Neural cell (in vitro differentiated cells): ENCODE data around the gene SNRPE.

Experiments
- EP300 ChIP-seq: fragments of 450-650 bp; conservative IDR thresholded peaks from 2 replicates; pipeline ENCODE4 v1.6.1; 2014; ENCODE audit warnings: antibody characterized with exemption, mild to moderate bottlenecking, moderate library complexity; ENCODE audit not compliant: poor library complexity, severe bottlenecking
- EZH2 ChIP-seq: fragments of 200-600, 300-800 bp; shearing (Covaris generic), sonication (generic); IDR thresholded peaks from 2 replicates; pipeline ENCODE4 v1.6.1; 2014; ENCODE audit warnings: antibody characterized with exemption, low read length, borderline replicate concordance, mild to moderate bottlenecking; ENCODE audit not compliant: insufficient read depth, poor library complexity, severe bottlenecking
- MXI1 ChIP-seq: fragments of 450-650 bp; conservative IDR thresholded peaks from 2 replicates; pipeline ENCODE4 v1.6.1; 2014; ENCODE audit warnings: antibody characterized with exemption, mild to moderate bottlenecking; ENCODE audit not compliant: poor library complexity, severe bottlenecking
- POLR2AphosphoS5 ChIP-seq: IDR thresholded peaks from 2 replicates; pipeline ENCODE4 v1.6.1; 2012
- RAD21 ChIP-seq: fragments of 450-650 bp; conservative IDR thresholded peaks from 2 replicates; pipeline ENCODE4 v1.6.1; 2014; ENCODE audit warnings: antibody characterized with exemption, mild to moderate bottlenecking, moderate library complexity
- TAF1 ChIP-seq: IDR thresholded peaks from 2 replicates; pipeline ENCODE4 v1.6.1; 2012; ENCODE audit warnings: low read depth
- TF ChIP-seq, protein P1 (sequence below): fragments of 450-650 bp; IDR thresholded peaks from 2 replicates; pipeline ENCODE4 v1.5.1; 2014; ENCODE audit warnings: antibody characterized with exemption, mild to moderate bottlenecking, moderate library complexity; ENCODE audit not compliant: poor library complexity, severe bottlenecking
- TF ChIP-seq, protein P2 (sequence below): IDR thresholded peaks from 2 replicates; pipeline ENCODE4 v1.6.1; 2012; ENCODE audit warnings: borderline replicate concordance

DNA sequence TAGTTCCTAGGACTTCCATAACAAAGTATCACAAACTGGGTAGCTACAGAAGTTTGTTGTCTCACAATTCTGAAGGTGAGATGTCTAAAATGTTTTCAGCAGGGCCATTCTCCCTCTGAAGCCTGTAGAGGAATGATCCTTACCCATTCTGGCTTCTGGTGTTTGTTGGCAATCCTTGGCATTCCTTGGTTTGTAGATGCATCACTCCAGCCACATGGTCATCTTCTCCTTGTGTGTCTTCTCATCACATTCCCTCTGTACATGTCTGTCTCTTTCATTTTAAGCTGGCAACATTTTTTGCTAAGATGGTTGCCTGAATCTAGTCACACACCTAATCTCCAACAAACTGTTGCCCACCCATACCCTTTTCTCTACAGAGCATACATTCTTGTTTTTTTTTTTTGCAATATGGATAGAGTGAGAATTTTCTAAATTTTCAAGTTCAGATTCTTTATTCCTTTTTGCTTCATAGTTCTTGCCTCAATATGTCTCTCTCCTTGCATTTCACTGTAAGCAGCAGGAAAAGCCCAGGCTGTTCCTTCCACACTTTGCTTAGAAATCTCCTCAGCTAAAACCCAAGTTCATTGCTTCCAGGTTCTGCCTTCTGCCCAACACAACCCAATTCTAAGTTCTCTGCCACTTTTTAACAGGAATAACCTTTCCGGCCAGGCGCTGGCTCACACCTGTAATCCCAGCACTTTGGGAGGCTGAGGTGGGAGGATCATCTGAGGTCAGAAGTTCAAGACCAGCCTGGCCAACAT lies 47.6 kb upstream of the SNRPE start:
- TF ChIP-seq, protein P1, sequence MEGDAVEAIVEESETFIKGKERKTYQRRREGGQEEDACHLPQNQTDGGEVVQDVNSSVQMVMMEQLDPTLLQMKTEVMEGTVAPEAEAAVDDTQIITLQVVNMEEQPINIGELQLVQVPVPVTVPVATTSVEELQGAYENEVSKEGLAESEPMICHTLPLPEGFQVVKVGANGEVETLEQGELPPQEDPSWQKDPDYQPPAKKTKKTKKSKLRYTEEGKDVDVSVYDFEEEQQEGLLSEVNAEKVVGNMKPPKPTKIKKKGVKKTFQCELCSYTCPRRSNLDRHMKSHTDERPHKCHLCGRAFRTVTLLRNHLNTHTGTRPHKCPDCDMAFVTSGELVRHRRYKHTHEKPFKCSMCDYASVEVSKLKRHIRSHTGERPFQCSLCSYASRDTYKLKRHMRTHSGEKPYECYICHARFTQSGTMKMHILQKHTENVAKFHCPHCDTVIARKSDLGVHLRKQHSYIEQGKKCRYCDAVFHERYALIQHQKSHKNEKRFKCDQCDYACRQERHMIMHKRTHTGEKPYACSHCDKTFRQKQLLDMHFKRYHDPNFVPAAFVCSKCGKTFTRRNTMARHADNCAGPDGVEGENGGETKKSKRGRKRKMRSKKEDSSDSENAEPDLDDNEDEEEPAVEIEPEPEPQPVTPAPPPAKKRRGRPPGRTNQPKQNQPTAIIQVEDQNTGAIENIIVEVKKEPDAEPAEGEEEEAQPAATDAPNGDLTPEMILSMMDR: no peak
- TF ChIP-seq POLR2AphosphoS5: no peak
- no peak for TF ChIP-seq TAF1
- no peak for TF ChIP-seq EZH2
- TF ChIP-seq EP300: no peak
- TF ChIP-seq, protein P2, sequence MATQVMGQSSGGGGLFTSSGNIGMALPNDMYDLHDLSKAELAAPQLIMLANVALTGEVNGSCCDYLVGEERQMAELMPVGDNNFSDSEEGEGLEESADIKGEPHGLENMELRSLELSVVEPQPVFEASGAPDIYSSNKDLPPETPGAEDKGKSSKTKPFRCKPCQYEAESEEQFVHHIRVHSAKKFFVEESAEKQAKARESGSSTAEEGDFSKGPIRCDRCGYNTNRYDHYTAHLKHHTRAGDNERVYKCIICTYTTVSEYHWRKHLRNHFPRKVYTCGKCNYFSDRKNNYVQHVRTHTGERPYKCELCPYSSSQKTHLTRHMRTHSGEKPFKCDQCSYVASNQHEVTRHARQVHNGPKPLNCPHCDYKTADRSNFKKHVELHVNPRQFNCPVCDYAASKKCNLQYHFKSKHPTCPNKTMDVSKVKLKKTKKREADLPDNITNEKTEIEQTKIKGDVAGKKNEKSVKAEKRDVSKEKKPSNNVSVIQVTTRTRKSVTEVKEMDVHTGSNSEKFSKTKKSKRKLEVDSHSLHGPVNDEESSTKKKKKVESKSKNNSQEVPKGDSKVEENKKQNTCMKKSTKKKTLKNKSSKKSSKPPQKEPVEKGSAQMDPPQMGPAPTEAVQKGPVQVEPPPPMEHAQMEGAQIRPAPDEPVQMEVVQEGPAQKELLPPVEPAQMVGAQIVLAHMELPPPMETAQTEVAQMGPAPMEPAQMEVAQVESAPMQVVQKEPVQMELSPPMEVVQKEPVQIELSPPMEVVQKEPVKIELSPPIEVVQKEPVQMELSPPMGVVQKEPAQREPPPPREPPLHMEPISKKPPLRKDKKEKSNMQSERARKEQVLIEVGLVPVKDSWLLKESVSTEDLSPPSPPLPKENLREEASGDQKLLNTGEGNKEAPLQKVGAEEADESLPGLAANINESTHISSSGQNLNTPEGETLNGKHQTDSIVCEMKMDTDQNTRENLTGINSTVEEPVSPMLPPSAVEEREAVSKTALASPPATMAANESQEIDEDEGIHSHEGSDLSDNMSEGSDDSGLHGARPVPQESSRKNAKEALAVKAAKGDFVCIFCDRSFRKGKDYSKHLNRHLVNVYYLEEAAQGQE: no peak
- no peak for TF ChIP-seq MXI1
- no peak for TF ChIP-seq RAD21
